Lung (tissue), 13 donors: ENCODE measurements around the gene PIAS3. TPM values are rescaled to one million over a fixed set of nuclear protein-coding genes. Genes with fewer than 3 reads are reported as not detected.

Source experiments
- ATAC-seq: fragments of 200-7000 bp; cut with Tn5 transposase; one replicate; pipeline ENCODE4 v1.9.1; 2020; ENCODE audit warnings: moderate number of reproducible peaks; ENCODE audit not compliant: insufficient read depth, low FRiP score
- DNase-seq, 3 donors: peaks; one replicate each; pipeline ENCODE4 v3.0.0-alpha.2; 2013 to 2017
- H3K27ac ChIP-seq, 2 donors: one replicate each; pipeline ENCODE4 v1.5.1; 2013; ENCODE audit warnings: mild to moderate bottlenecking in 2 of 2, moderate library complexity in 2 of 2, control low read depth in 1 of 2, inconsistent platforms in 1 of 2, low read depth in 1 of 2, low read length in 1 of 2
- H3K27me3 ChIP-seq, 3 donors: one replicate each; pipeline ENCODE4 v1.5.1; 2013; ENCODE audit warnings: low read length in 2 of 3; ENCODE audit not compliant: control insufficient read depth in 3 of 3, insufficient read depth in 3 of 3
- H3K36me3 ChIP-seq, 4 donors: one replicate each; pipeline ENCODE4 v1.5.1; 2013; ENCODE audit warnings: low read length in 4 of 4, mild to moderate bottlenecking in 1 of 4, moderate library complexity in 1 of 4; ENCODE audit not compliant: control insufficient read depth in 4 of 4, insufficient read depth in 4 of 4
- H3K4me1 ChIP-seq, 5 donors: one replicate each; pipeline ENCODE4 v1.5.1; 2013; ENCODE audit warnings: low read length in 5 of 5, mild to moderate bottlenecking in 2 of 5, moderate library complexity in 1 of 5; ENCODE audit not compliant: control insufficient read depth in 5 of 5, insufficient read depth in 5 of 5
- H3K4me3 ChIP-seq: one replicate; pipeline ENCODE4 v1.5.1; 2013; ENCODE audit warnings: mild to moderate bottlenecking, control low read depth, moderate library complexity
- H3K9ac ChIP-seq, 2 donors: one replicate each; pipeline ENCODE4 v1.5.1; 2013; ENCODE audit warnings: low read length in 2 of 2, control low read depth in 1 of 2; ENCODE audit not compliant: insufficient read depth in 1 of 2
- H3K9me3 ChIP-seq, 4 donors: one replicate each; pipeline ENCODE4 v1.5.1; 2013; ENCODE audit warnings: low read length in 3 of 4, mild to moderate bottlenecking in 1 of 4, moderate library complexity in 1 of 4; ENCODE audit not compliant: control insufficient read depth in 4 of 4, insufficient read depth in 3 of 4
- CTCF ChIP-seq: IDR thresholded peaks from 2 replicates; pipeline ENCODE4 v1.5.1; 2012; ENCODE audit warnings: mild to moderate bottlenecking; ENCODE audit errors: control extremely low read depth, extremely low read depth
- WGBS, 2 donors: extraction: QIAGEN DNeasy Blood & Tissue Kit; methylation state at CpG; one replicate each; pipeline ENCODE4 v1.1.7; 2013; 5-methylcytosine and 5-hydroxymethylcytosine counted together
- polyA plus RNA-seq, 2 donors: library from polyadenylated mRNA; stranded (reverse); fragments of 200-250 nt; gene quantifications; one replicate each; pipeline ENCODE4 v1.2.1, GENCODE V29; 2013
- small RNA-seq: library from RNA; depleted of rRNA; stranded (forward); fragments of <200 nt; gene quantifications from one replicate; pipeline ENCODE3, GENCODE V24; 2014; ENCODE audit warnings: low replicate concordance
- total RNA-seq, 2 donors: library from RNA; depleted of rRNA in 1 of 2; stranded (reverse); fragments of >200 nt in 1 of 2; gene quantifications; one replicate each; pipeline ENCODE4 v1.2.1, GENCODE V29; 2014 to 2021
- donor health status: control.
- donor health status: control.
- donor health status: Bipolar disorder and iron deficiency.
- donor health status: healthy.
- donor health status: DM: yes; HTN: yes; CAD: no.

The PIAS3 gene
- total and polyA plus RNA-seq, 4 donors = 23.5 to 54.9 (median 29.2) TPM

- DNase-seq (no peak), ATAC-seq (no peak)
- Histone ChIP-seq H3K36me3 (no peaks in the 10 kb centered on the region), H3K9ac (no peak overlapping the region), H3K4me3 (no peak overlapping the region), H3K4me1 (peaks cover 0 to 11% (median 4%) of the 10 kb centered on the region in 5 donors), H3K27me3 (no peaks in the 10 kb centered on the region), H3K9me3 (no peaks in the 10 kb centered on the region), H3K27ac (no peak overlapping the region)
- WGBS, 2 donors = 37 to 63% methylated on average over 3 of the region's 3 CpGs
- TF ChIP-seq CTCF = no peak
Observed at GRCh38 chr1:145804235-145805045, 54.4 kb downstream of the PIAS3 start.

- no peak overlapping the region for H3K4me3 ChIP-seq
- H3K36me3 ChIP-seq = no peaks in the 10 kb centered on the region
- no peak overlapping the region for H3K27ac ChIP-seq
- TF ChIP-seq CTCF = no peak
- ATAC-seq (no peak), DNase-seq (peak in 1 of 3 donors; percentile 3)
- 88% methylated on average over 2 of the region's 2 CpGs for WGBS, 2 donors
- peaks cover 0 to 11% (median 4%) of the 10 kb centered on the region in 5 donors for H3K4me1 ChIP-seq
- peaks cover 0 to 6% (median 1%) of the 10 kb centered on the region in 4 donors for H3K9me3 ChIP-seq
- H3K27me3 ChIP-seq = no peaks in the 10 kb centered on the region
- H3K9ac ChIP-seq = no peak overlapping the region
Observed at GRCh38 chr1:145799806-145800205, 59.1 kb downstream of the PIAS3 start.

Small RNAs within 50 kb of the gene (small RNA-seq; reads per million reads assigned to genes)
- gene MIR6736 = not detected

Other genes starting within 250 kb of the PIAS3 start
- gene PDZK1, start 151.7 kb downstream of the PIAS3 start, total RNA-seq = under 1 TPM; 0.25 to 0.57 TPM
- under 1 TPM; 0.14 to 0.28 TPM for gene PDZK1, start 151.7 kb downstream of the PIAS3 start, polyA plus RNA-seq
- gene CD160, start 139.6 kb downstream of the PIAS3 start, total RNA-seq = under 1 TPM; 0.21 to 0.63 TPM
- gene CD160, start 139.6 kb downstream of the PIAS3 start, polyA plus RNA-seq = under 1 TPM; 0.41 to 0.62 TPM
- 10 to 100 TPM; 14.7 to 21.6 TPM for gene RNF115, start 35.0 kb downstream of the PIAS3 start, total RNA-seq
- 1 to 10 TPM; 4.4 to 8.3 TPM for gene RNF115, start 35.0 kb downstream of the PIAS3 start, polyA plus RNA-seq
- 10 to 100 TPM; 25.0 to 26.3 TPM for gene POLR3C, start 34.9 kb downstream of the PIAS3 start, total RNA-seq
- gene POLR3C, start 34.9 kb downstream of the PIAS3 start, polyA plus RNA-seq = 10 to 100 TPM; 14.1 to 17.2 TPM
- 1 to 10 TPM; 3.9 to 6.2 TPM for gene NUDT17, start 13.5 kb downstream of the PIAS3 start, total RNA-seq
- 1 to 10 TPM; 1.6 to 3.1 TPM for gene NUDT17, start 13.5 kb downstream of the PIAS3 start, polyA plus RNA-seq
- 1 to 10 TPM; 3.4 to 3.7 TPM for gene ANKRD35, start 26.8 kb upstream of the PIAS3 start, total RNA-seq
- gene ANKRD35, start 26.8 kb upstream of the PIAS3 start, polyA plus RNA-seq = 1 to 10 TPM; 2.0 to 2.1 TPM
- 10 to 100 TPM in 1 of 2 donors, 1 to 10 TPM in 1; 5.2 to 23.3 TPM for gene ITGA10, start 51.0 kb upstream of the PIAS3 start, total RNA-seq
- 10 to 100 TPM in 1 of 2 donors, 1 to 10 TPM in 1; 6.7 to 15.7 TPM for gene ITGA10, start 51.0 kb upstream of the PIAS3 start, polyA plus RNA-seq
- 10 to 100 TPM; 24.6 to 28.6 TPM for gene PEX11B, start 59.6 kb upstream of the PIAS3 start, total RNA-seq
- 10 to 100 TPM; 25.0 to 29.6 TPM for gene PEX11B, start 59.6 kb upstream of the PIAS3 start, polyA plus RNA-seq
- 100 to 1,000 TPM; 106 to 128 TPM for gene RBM8A, start 68.4 kb upstream of the PIAS3 start, total RNA-seq
- gene RBM8A, start 68.4 kb upstream of the PIAS3 start, polyA plus RNA-seq = 100 to 1,000 TPM; 121 to 152 TPM
- 10 to 100 TPM; 29.7 to 30.9 TPM for gene LIX1L, start 98.9 kb upstream of the PIAS3 start, total RNA-seq
- gene LIX1L, start 98.9 kb upstream of the PIAS3 start, polyA plus RNA-seq = 1 to 10 TPM; 7.0 to 8.0 TPM
- gene ANKRD34A, start 105.5 kb upstream of the PIAS3 start, total RNA-seq = 1 to 10 TPM in 1 of 2 donors, under 1 TPM in 1; 0.06 to 1.0 TPM
- under 1 TPM; 0.45 to 0.47 TPM for gene ANKRD34A, start 105.5 kb upstream of the PIAS3 start, polyA plus RNA-seq
- 10 to 100 TPM in 1 of 2 donors, 1 to 10 TPM in 1; 9.4 to 21.3 TPM for gene POLR3GL, start 105.6 kb upstream of the PIAS3 start, total RNA-seq
- gene POLR3GL, start 105.6 kb upstream of the PIAS3 start, polyA plus RNA-seq = 10 to 100 TPM; 33.4 to 34.3 TPM
- gene TXNIP, start 137.5 kb upstream of the PIAS3 start, total RNA-seq = 1,000 to 10,000 TPM in 1 of 2 donors, 100 to 1,000 TPM in 1; 556 to 1,810 TPM
- gene TXNIP, start 137.5 kb upstream of the PIAS3 start, polyA plus RNA-seq = 100 to 1,000 TPM; 178 to 850 TPM
- gene HJV, start 162.7 kb upstream of the PIAS3 start, total RNA-seq = not detected
- not detected for gene HJV, start 162.7 kb upstream of the PIAS3 start, polyA plus RNA-seq